Measurements from ENCODE around the gene MRAS.

- TF ChIP-seq CTCF (IDR thresholded peaks at IDR 0.05) (no peak), POLR2A (IDR thresholded peaks at IDR 0.05) (no peak)
Measured at GRCh38 chr3:138396752-138397410, 48.5 kb downstream of the MRAS start.
